Mammary epithelial cell (primary cell): ENCODE results near the gene PCSK5.

Source experiments
- CTCF ChIP-seq, 2 donors: IDR thresholded peaks in 1 of 2; conservative IDR thresholded peaks in 1 of 2; 2 replicates each; pipeline ENCODE4 v1.5.1; 2011 to 2012; ENCODE audit warnings: inconsistent platforms in 2 of 2, low read length in 2 of 2, mild to moderate bottlenecking in 2 of 2, control low read depth in 1 of 2, low read depth in 1 of 2; ENCODE audit not compliant: insufficient read depth in 1 of 2; ENCODE audit errors: extremely low read depth in 1 of 2
- EZH2 ChIP-seq: IDR thresholded peaks from 2 replicates; pipeline ENCODE4 v1.6.1; 2012; ENCODE audit warnings: low read length, inconsistent platforms, borderline replicate concordance

- TF ChIP-seq CTCF (conservative IDR thresholded peaks at IDR 0.05 in 1 of 2, IDR thresholded peaks at IDR 0.05 in 1 of 2; ENCODE audit: extremely low read depth in 1 of 2, insufficient read depth in 1 of 2, low read depth in 1 of 2, low read length in 2 of 2) (no peak), EZH2 (no peak)
Measured at GRCh38 chr9:76271755-76272154, 381.3 kb downstream of the PCSK5 start.
